H1 (cell line): ENCODE measurements around the gene FGFRL1. TPM values are rescaled to one million over a fixed set of nuclear protein-coding genes. Genes with fewer than 3 reads are reported as not detected.

Experiments
- CTCF ChIA-PET: fragments of 300-600 bp; sonication (Branson Sonifier 250); formaldehyde crosslinking; loops from one replicate; lab custom pipeline; 2021; ENCODE audit not compliant: partially characterized antibody; lab: Charles Lee
- POLR2A ChIA-PET: fragments of 300-600 bp; sonication (Branson Sonifier 250); formaldehyde crosslinking; loops from one replicate; lab custom pipeline; 2021; ENCODE audit warnings: inconsistent platforms; ENCODE audit not compliant: partially characterized antibody; lab: Charles Lee
- DNase-seq, 2 experiments: peaks; one replicate each; pipeline versions ENCODE4 v3.0.0 to v3.0.0-alpha.2; 2010 to 2022; ENCODE audit warnings: low spot score in 2 of 2, low read depth in 1 of 2, mixed read lengths in 1 of 2
- FAIRE-seq: peaks from 2 replicates; lab custom pipeline; 2011; peaks lifted over from hg19 to GRCh38; lab: Jason Lieb, UNC
- H2AFZ ChIP-seq: 2 replicates; pipeline ENCODE4 v1.8.1; 2012; ENCODE audit warnings: low read length, inconsistent platforms
- H2AK5ac ChIP-seq: 2 replicates; pipeline ENCODE4 v1.6.1; 2013; ENCODE audit warnings: low read depth, low read length
- H2BK120ac ChIP-seq: replicated peaks from 2 replicates; pipeline ENCODE3; 2013; ENCODE audit warnings: low read depth, low read length, inconsistent platforms
- H2BK12ac ChIP-seq: 2 replicates; pipeline ENCODE4 v1.6.1; 2013; ENCODE audit warnings: low read depth, low read length
- H2BK15ac ChIP-seq: 2 replicates; pipeline ENCODE4 v1.6.1; 2013; ENCODE audit warnings: low read length
- H2BK20ac ChIP-seq: 2 replicates; pipeline ENCODE4 v1.6.1; 2013; ENCODE audit warnings: low read length
- H2BK5ac ChIP-seq: 2 replicates; pipeline ENCODE4 v1.6.1; 2013; ENCODE audit warnings: low read depth, low read length
- H3K14ac ChIP-seq: 2 replicates; pipeline ENCODE4 v1.6.1; 2013; ENCODE audit warnings: inconsistent platforms; ENCODE audit not compliant: insufficient read length
- H3K18ac ChIP-seq: 2 replicates; pipeline ENCODE4 v1.6.1; 2013; ENCODE audit warnings: low read length; ENCODE audit errors: extremely low read depth
- H3K23ac ChIP-seq: 2 replicates; pipeline ENCODE4 v1.6.1; 2013; ENCODE audit warnings: inconsistent platforms; ENCODE audit not compliant: insufficient read length
- H3K23me2 ChIP-seq: 2 replicates; pipeline ENCODE4 v1.6.1; 2013; ENCODE audit warnings: low read depth, low read length
- H3K27ac ChIP-seq: 2 replicates; pipeline ENCODE4 v1.6.1; 2011; ENCODE audit warnings: low read depth, low read length, inconsistent platforms
- H3K27me3 ChIP-seq, 4 experiments: replicated peaks in 1 of 4; 1 replicate in 1 of 4; 2 replicates in 3 of 4; pipeline versions ENCODE4 v1.6.1 to v1.8.1; 2011 to 2013; ENCODE audit warnings: low read length in 3 of 4, mild to moderate bottlenecking in 3 of 4, inconsistent platforms in 2 of 4, mixed read lengths in 2 of 4, moderate library complexity in 1 of 4; ENCODE audit not compliant: control insufficient read depth in 3 of 4, insufficient read depth in 3 of 4; ENCODE audit errors: extremely low read depth in 1 of 4
- H3K36me3 ChIP-seq, 4 experiments: 2 replicates each; pipeline versions ENCODE4 v1.6.1 to v1.8.1; 2011 to 2013; ENCODE audit warnings: mild to moderate bottlenecking in 4 of 4, low read length in 3 of 4, moderate library complexity in 2 of 4, control low read depth in 1 of 4, inconsistent platforms in 1 of 4; ENCODE audit not compliant: insufficient read depth in 4 of 4, control insufficient read depth in 2 of 4
- H3K4ac ChIP-seq: replicated peaks from 2 replicates; pipeline ENCODE3; 2013; ENCODE audit warnings: low read length, low read depth, mixed read lengths, inconsistent platforms; ENCODE audit not compliant: insufficient read length
- H3K4me1 ChIP-seq, 4 experiments: replicated peaks in 1 of 4; 1 replicate in 1 of 4; 2 replicates in 3 of 4; pipeline versions ENCODE4 v1.6.1 to v1.8.1; 2011 to 2013; ENCODE audit warnings: low read length in 3 of 4, inconsistent platforms in 2 of 4, mixed read lengths in 1 of 4; ENCODE audit not compliant: insufficient read depth in 4 of 4, control insufficient read depth in 3 of 4
- H3K4me2 ChIP-seq, 2 experiments: 2 replicates each; pipeline versions ENCODE4 v1.6.1 to v1.8.1; 2011 to 2013; ENCODE audit warnings: low read depth in 2 of 2, low read length in 2 of 2, control low read depth in 1 of 2, inconsistent platforms in 1 of 2, mild to moderate bottlenecking in 1 of 2; ENCODE audit not compliant: insufficient read depth in 1 of 2
- H3K4me3 ChIP-seq, 4 experiments: fragments of 200-600, 300-600 bp in 1 of 4; sonication (generic), shearing (Covaris generic), sonication (Bioruptor Twin) in 1 of 4; 2 replicates each; pipeline versions ENCODE4 v1.5.1 to v1.8.1; 2011 to 2016; ENCODE audit warnings: low read length in 4 of 4, low read depth in 3 of 4, control low read depth in 2 of 4, inconsistent platforms in 2 of 4, mild to moderate bottlenecking in 2 of 4, mixed read lengths in 1 of 4, moderate library complexity in 1 of 4; ENCODE audit not compliant: insufficient read depth in 2 of 4; ENCODE audit errors: extremely low read depth in 1 of 4
- H3K56ac ChIP-seq: replicated peaks from 2 replicates; pipeline ENCODE3; 2013; ENCODE audit warnings: low read depth, mild to moderate bottlenecking, mixed read lengths, low read length, inconsistent platforms; ENCODE audit not compliant: insufficient read length
- H3K79me1 ChIP-seq: 2 replicates; pipeline ENCODE4 v1.6.1; 2013; ENCODE audit warnings: low read depth, low read length, control low read depth
- H3K79me2 ChIP-seq, 2 experiments: 2 replicates each; pipeline versions ENCODE4 v1.6.1 to v1.8.1; 2012 to 2013; ENCODE audit warnings: low read length in 2 of 2, mild to moderate bottlenecking in 2 of 2, inconsistent platforms in 1 of 2; ENCODE audit not compliant: insufficient read depth in 2 of 2, control insufficient read depth in 1 of 2
- H3K9ac ChIP-seq, 4 experiments: replicated peaks in 1 of 4; 1 replicate in 1 of 4; 2 replicates in 3 of 4; pipeline versions ENCODE4 v1.6.1 to v1.8.1; 2011 to 2013; ENCODE audit warnings: low read depth in 3 of 4, low read length in 3 of 4, control low read depth in 2 of 4, mild to moderate bottlenecking in 2 of 4, moderate library complexity in 2 of 4, inconsistent platforms in 1 of 4; ENCODE audit errors: extremely low read depth in 1 of 4
- H3K9me3 ChIP-seq, 2 experiments: 2 replicates each; pipeline versions ENCODE4 v1.6.1 to v1.8.1; 2012 to 2013; ENCODE audit warnings: mild to moderate bottlenecking in 2 of 2, moderate library complexity in 2 of 2, control low read depth in 1 of 2, inconsistent platforms in 1 of 2, low read depth in 1 of 2, low read length in 1 of 2, mixed read lengths in 1 of 2; ENCODE audit not compliant: insufficient read depth in 2 of 2
- H4K20me1 ChIP-seq, 2 experiments: replicated peaks in 1 of 2; 2 replicates each; pipeline versions ENCODE3 to v1.8.1; 2011 to 2013; ENCODE audit warnings: inconsistent platforms in 2 of 2, low read length in 2 of 2, mild to moderate bottlenecking in 1 of 2; ENCODE audit not compliant: insufficient read depth in 2 of 2, control insufficient read depth in 1 of 2
- H4K5ac ChIP-seq: 2 replicates; pipeline ENCODE4 v1.6.1; 2013; ENCODE audit warnings: low read length, low read depth, mixed read lengths, inconsistent platforms; ENCODE audit not compliant: insufficient read length
- H4K8ac ChIP-seq: 2 replicates; pipeline ENCODE4 v1.8.0; 2013; ENCODE audit warnings: mild to moderate bottlenecking, moderate library complexity, low read length, inconsistent platforms; ENCODE audit not compliant: insufficient read depth; ENCODE audit errors: extremely low read depth
- H4K91ac ChIP-seq: replicated peaks from 2 replicates; pipeline ENCODE3; 2013; ENCODE audit warnings: low read length, mixed read lengths, inconsistent platforms; ENCODE audit not compliant: insufficient read length
- CREB1 ChIP-seq: IDR thresholded peaks from 2 replicates; pipeline ENCODE4 v1.6.1; 2012; ENCODE audit warnings: inconsistent platforms
- CTBP2 ChIP-seq: IDR thresholded peaks from 2 replicates; pipeline ENCODE4 v1.7.0; 2011; ENCODE audit warnings: borderline replicate concordance, mild to moderate bottlenecking, moderate library complexity, mixed read lengths, low read length; ENCODE audit not compliant: insufficient read depth, insufficient read length
- FOSL1 ChIP-seq: IDR thresholded peaks from 2 replicates; pipeline ENCODE4 v1.6.1; 2011; ENCODE audit warnings: mild to moderate bottlenecking, low read depth, low read length, moderate library complexity; ENCODE audit not compliant: insufficient read depth
- GABPA ChIP-seq: IDR thresholded peaks from 2 replicates; pipeline ENCODE4 v1.6.1; 2011; ENCODE audit warnings: mild to moderate bottlenecking, low read length, moderate library complexity, borderline replicate concordance; ENCODE audit not compliant: insufficient read depth
- JUND ChIP-seq: IDR thresholded peaks from 2 replicates; pipeline ENCODE4 v1.6.1; 2011; ENCODE audit warnings: mild to moderate bottlenecking, improper control_type of control experiment, low read length
- KDM4A ChIP-seq: IDR thresholded peaks from one replicate; pipeline ENCODE4 v1.7.1; 2012; ENCODE audit warnings: low read depth, mild to moderate bottlenecking, moderate library complexity, low read length, inconsistent platforms; ENCODE audit not compliant: severe bottlenecking
- MAX ChIP-seq: IDR thresholded peaks from 2 replicates; pipeline ENCODE4 v1.6.1; 2012; ENCODE audit warnings: inconsistent platforms
- SP4 ChIP-seq: IDR thresholded peaks from 2 replicates; pipeline ENCODE4 v1.6.1; 2012; ENCODE audit warnings: low read length, inconsistent platforms
- SUZ12 ChIP-seq: fragments of 200-600 bp; sonication (generic); IDR thresholded peaks from 2 replicates; pipeline ENCODE4 v1.6.1; 2012; ENCODE audit warnings: mild to moderate bottlenecking, inconsistent platforms, low read length, moderate library complexity, mixed read lengths
- TAF1 ChIP-seq: IDR thresholded peaks from 2 replicates; pipeline ENCODE4 v1.6.1; 2011; ENCODE audit warnings: mild to moderate bottlenecking, low read depth, low read length
- TAF7 ChIP-seq: optimal IDR thresholded peaks from 2 replicates; pipeline ENCODE3; 2011; ENCODE audit warnings: low read depth, mild to moderate bottlenecking, inconsistent platforms, low read length, moderate library complexity, borderline replicate concordance
- YY1 ChIP-seq: IDR thresholded peaks from 2 replicates; pipeline ENCODE4 v1.6.1; 2011; ENCODE audit warnings: low read depth, mild to moderate bottlenecking, low read length
- WGBS, 2 experiments: shearing (Covaris generic) in 1 of 2; methylation state at CpG; one replicate each; pipeline versions ENCODE4 v1.1.6 to v1.1.7; 2013 to 2015; ENCODE audit warnings: low lambda C conversion rate in 2 of 2, mixed read lengths in 2 of 2, inconsistent platforms in 1 of 2, low coverage in 1 of 2, missing lambda C conversion rate in 1 of 2; ENCODE audit not compliant: insufficient replicate concordance in 2 of 2, insufficient coverage in 1 of 2, insufficient read length in 1 of 2; ENCODE audit errors: extremely low coverage in 1 of 2, missing lambda C conversion rate in 1 of 2; 5-methylcytosine and 5-hydroxymethylcytosine counted together
- polyA plus RNA-seq, 7 experiments: library from polyadenylated mRNA; depleted of rRNA in 3 of 7; stranded (reverse) in 5 of 7; unstranded in 2 of 7; fragments of >200 nt in 5 of 7; fragments of 200-250 nt in 2 of 7; gene quantifications; 1 replicate in 5 of 7; 2 replicates in 1 of 7; 4 replicates in 1 of 7; pipeline versions ENCODE4 v1.2.1 to v1.2.3, GENCODE V29; 2011 to 2013; ENCODE audit warnings: missing spikeins in 2 of 7, mixed read lengths in 2 of 7
- total RNA-seq: library from RNA; stranded (reverse); fragmentation: NEBNext Ultra II Directional; extraction: Animal tissue kit (Norgen Biotek cat#: 25700); gene quantifications from 2 replicates; pipeline ENCODE4 v1.2.1, GENCODE V29; 2021

Gene FGFRL1
- total and polyA plus RNA-seq, 2 of the 8 experiments (the other 6 are each of a cell fraction or from before 2014, with no cell fraction given), result 18.9 to 34.6 TPM

- H3K79me2 ChIP-seq, result no peaks in the 10 kb centered on the region
- H3K36me3 ChIP-seq, result no peaks in the 10 kb centered on the region
- no peak overlapping the region for H3K56ac ChIP-seq
- 91% methylated on average over 30 of the region's 34 CpGs; no CpG with 5 or more reads in 1 of the 2 experiments for WGBS, 2 experiments
- no peaks in the 10 kb centered on the region for H3K79me1 ChIP-seq
- H3K18ac ChIP-seq, result no peak overlapping the region
- H4K8ac ChIP-seq, result peak overlapping the region; percentile 2; the same call in 1 of the 2 replicates
- no peaks in the 10 kb centered on the region for H3K9me3 ChIP-seq
- H3K9ac ChIP-seq, result no peak overlapping the region
- peaks cover 0 to 2% of the 10 kb centered on the region in 2 experiments for H4K20me1 ChIP-seq
- peaks cover 0 to 15% (median 9%) of the 10 kb centered on the region in 4 experiments; a peak in 6 of 7 replicates for H3K27me3 ChIP-seq
- H2BK15ac ChIP-seq, result no peak overlapping the region
- ChIA-PET CTCF (interaction anchor here (0.7 to 1.0 kb wide), 3 partner anchors 9 to 25 kb away, joined by 3 to 4 read pairs (median 3); no protein-coding TSS in a partner anchor), POLR2A (no interaction called here)
- H2BK5ac ChIP-seq, result no peak overlapping the region
- H3K4me2 ChIP-seq, result no peak overlapping the region
- no peak for FAIRE-seq
- H3K27ac ChIP-seq, result no peak overlapping the region
- no peak overlapping the region for H2BK120ac ChIP-seq
- no peak overlapping the region for H2AFZ ChIP-seq
- peaks cover 0 to 11% (median 9%) of the 10 kb centered on the region in 4 experiments; a peak in 6 of 7 replicates for H3K4me1 ChIP-seq
- H2BK12ac ChIP-seq, result no peak overlapping the region
- DNase-seq, result peak in 1 of 2 experiments; percentile 46
- peaks cover 2% of the 10 kb centered on the region; the same call in 1 of the 2 replicates for H3K23me2 ChIP-seq
- H3K23ac ChIP-seq, result no peak overlapping the region
- H4K5ac ChIP-seq, result no peak overlapping the region
- H2BK20ac ChIP-seq, result no peak overlapping the region
- no peak overlapping the region for H3K14ac ChIP-seq
- H3K4me3 ChIP-seq, result no peak overlapping the region
- H2AK5ac ChIP-seq, result no peak overlapping the region
- H4K91ac ChIP-seq, result no peak overlapping the region
- no peak overlapping the region for H3K4ac ChIP-seq
- no peak for TF ChIP-seq CREB1
- no peak for TF ChIP-seq TAF7
- no peak for TF ChIP-seq JUND
- no peak for TF ChIP-seq CTBP2
- TF ChIP-seq TAF1, result no peak
- no peak for TF ChIP-seq FOSL1
- TF ChIP-seq SP4, result no peak
- TF ChIP-seq MAX, result no peak
- TF ChIP-seq KDM4A, result no peak
- TF ChIP-seq YY1, result no peak
- TF ChIP-seq SUZ12, result no peak
- TF ChIP-seq GABPA, result no peak
These were observed 36.7 kb downstream of the FGFRL1 start for GRCh38 chr4:1047976-1048772.
